Measurements from ENCODE around the gene ETFBKMT.

Gene ETFBKMT

GRCh38 chr12:31659087-31659942 lies at the start of gene ETFBKMT:
Gene ETFBKMT (plus strand): TSS chr12:31659688. CDS start chr12:31661954, 2,266 bp downstream.
- ChIA-PET POLR2A (interaction anchor here (0.6 to 1.4 kb wide), 15 partner anchors 9 to 447 kb away, joined by 3 to 8 read pairs (median 3); partner anchors contain the start of gene AMN1), CTCF (interaction anchor here (1.0 kb wide), 1 partner anchor 85 kb away, joined by 3 read pairs; no protein-coding TSS in a partner anchor)
- DNase-seq (ENCODE audit: extremely low spot score): peak; percentile 87

GRCh38 chr12:31612819-31613218 lies 46.7 kb upstream of the ETFBKMT start:
- POLR2A ChIA-PET: no interaction called here
- DNase-seq (ENCODE audit: extremely low spot score): no peak
- CTCF ChIA-PET: no interaction called here
- TF ChIP-seq PKNOX1 (IDR thresholded peaks at IDR 0.05) (no peak), LEF1 (IDR thresholded peaks at IDR 0.05; ENCODE audit: borderline replicate concordance) (no peak), FOXM1 (IDR thresholded peaks at IDR 0.05; ENCODE audit: borderline replicate concordance) (no peak), ARNT (IDR thresholded peaks at IDR 0.05) (no peak)

More at GRCh38 chr12:31659087-31659942, at the start of gene ETFBKMT:
- TF ChIP-seq FOXA1 (IDR thresholded peaks at IDR 0.05) (no peak), SP1 (IDR thresholded peaks at IDR 0.05) (no peak), ELF4 (IDR thresholded peaks at IDR 0.05) (peak; percentile 62), PKNOX1 (IDR thresholded peaks at IDR 0.05) (peak; percentile 94), L3MBTL2 (conservative IDR thresholded peaks at IDR 0.05) (peak; percentile 42; the same call in 1 of the 2 replicates)

DNA sequence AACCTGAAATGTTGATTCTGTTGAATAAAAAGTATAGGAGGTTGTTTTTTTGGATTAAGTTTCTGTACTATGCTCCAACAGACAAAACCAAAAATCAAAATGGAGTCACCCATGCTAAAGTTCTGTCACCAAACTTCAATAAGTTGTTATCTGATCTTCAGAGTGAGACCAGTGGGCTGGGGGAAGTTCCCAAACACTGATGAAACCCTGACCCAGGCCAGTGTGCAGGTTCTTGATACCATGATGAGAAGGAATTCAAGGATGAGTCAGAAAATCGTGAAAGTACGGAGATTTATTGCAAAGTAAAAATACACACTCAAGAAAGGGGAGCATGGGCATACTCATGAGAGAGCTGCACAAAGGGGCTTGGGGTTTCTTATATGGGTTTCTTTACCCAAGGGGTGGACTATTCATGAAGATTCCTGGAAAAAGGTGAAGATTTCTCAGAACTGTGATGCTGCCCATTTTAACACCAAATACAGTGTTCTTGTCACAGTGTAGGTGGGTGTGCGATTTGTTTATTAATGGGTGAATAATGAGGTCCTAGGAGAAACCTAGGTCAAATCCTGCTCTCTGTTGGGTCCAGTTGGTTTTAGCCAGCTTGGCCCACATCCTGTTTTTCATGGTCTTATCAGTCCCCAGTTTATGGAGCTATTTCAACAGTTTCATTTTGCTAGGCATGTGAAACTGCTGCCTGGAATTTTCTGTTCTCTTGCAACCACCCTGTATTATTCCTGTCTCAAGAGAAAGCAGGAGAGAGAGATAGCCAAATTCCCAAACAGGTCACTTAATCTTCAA lies 41.1 kb upstream of the ETFBKMT start:
- POLR2A ChIA-PET: no interaction called here
- no peak for DNase-seq (ENCODE audit: extremely low spot score)
- CTCF ChIA-PET: no interaction called here
- TF ChIP-seq CTBP1 (IDR thresholded peaks at IDR 0.05; ENCODE audit: borderline replicate concordance) (no peak), SUZ12 (IDR thresholded peaks at IDR 0.05) (no peak), BHLHE40 (IDR thresholded peaks at IDR 0.05; ENCODE audit: borderline replicate concordance) (no peak), FOXM1 (IDR thresholded peaks at IDR 0.05; ENCODE audit: borderline replicate concordance) (no peak), FOXA1 (IDR thresholded peaks at IDR 0.05) (no peak), ELF4 (IDR thresholded peaks at IDR 0.05) (no peak), ARNT (IDR thresholded peaks at IDR 0.05) (no peak), HDGF (IDR thresholded peaks at IDR 0.05; ENCODE audit: borderline replicate concordance) (no peak), ZNF384 (IDR thresholded peaks at IDR 0.05) (no peak), LEF1 (IDR thresholded peaks at IDR 0.05; ENCODE audit: borderline replicate concordance) (no peak), L3MBTL2 (conservative IDR thresholded peaks at IDR 0.05) (no peak), SP1 (IDR thresholded peaks at IDR 0.05) (no peak), FOXK2 (IDR thresholded peaks at IDR 0.05) (no peak)

GRCh38 chr12:31620311-31620710 lies 39.2 kb upstream of the ETFBKMT start:
- no peak for DNase-seq (ENCODE audit: extremely low spot score)
- TF ChIP-seq ARNT (IDR thresholded peaks at IDR 0.05): no peak
- no peak for TF ChIP-seq NFRKB (IDR thresholded peaks at IDR 0.05)
- TF ChIP-seq LEF1 (IDR thresholded peaks at IDR 0.05; ENCODE audit: borderline replicate concordance): no peak
- TF ChIP-seq TARDBP (IDR thresholded peaks at IDR 0.05): no peak
- no peak for TF ChIP-seq SUZ12 (IDR thresholded peaks at IDR 0.05)
- TF ChIP-seq L3MBTL2 (conservative IDR thresholded peaks at IDR 0.05): no peak
- no peak for TF ChIP-seq FOXA1 (IDR thresholded peaks at IDR 0.05)
- no peak for TF ChIP-seq HDGF (IDR thresholded peaks at IDR 0.05; ENCODE audit: borderline replicate concordance)
- TF ChIP-seq FOXM1 (IDR thresholded peaks at IDR 0.05; ENCODE audit: borderline replicate concordance): no peak
- TF ChIP-seq CTBP1 (IDR thresholded peaks at IDR 0.05; ENCODE audit: borderline replicate concordance): no peak
- no peak for TF ChIP-seq FOXK2 (IDR thresholded peaks at IDR 0.05)
- no peak for TF ChIP-seq BHLHE40 (IDR thresholded peaks at IDR 0.05; ENCODE audit: borderline replicate concordance)
- TF ChIP-seq PKNOX1 (IDR thresholded peaks at IDR 0.05): no peak
- TF ChIP-seq ELF4 (IDR thresholded peaks at IDR 0.05): no peak
- ChIA-PET POLR2A (no interaction called here), CTCF (no interaction called here)

GRCh38 chr12:31622038-31622437 lies 37.5 kb upstream of the ETFBKMT start:
- ChIA-PET CTCF (no interaction called here), POLR2A (no interaction called here)
- TF ChIP-seq LEF1 (IDR thresholded peaks at IDR 0.05; ENCODE audit: borderline replicate concordance): no peak
- no peak for TF ChIP-seq L3MBTL2 (conservative IDR thresholded peaks at IDR 0.05)
- TF ChIP-seq CTBP1 (IDR thresholded peaks at IDR 0.05; ENCODE audit: borderline replicate concordance): no peak
- TF ChIP-seq SUZ12 (IDR thresholded peaks at IDR 0.05): no peak
- TF ChIP-seq BHLHE40 (IDR thresholded peaks at IDR 0.05; ENCODE audit: borderline replicate concordance): no peak
- no peak for TF ChIP-seq TARDBP (IDR thresholded peaks at IDR 0.05)
- no peak for TF ChIP-seq FOXM1 (IDR thresholded peaks at IDR 0.05; ENCODE audit: borderline replicate concordance)
- TF ChIP-seq ZNF384 (IDR thresholded peaks at IDR 0.05): no peak
- TF ChIP-seq HDGF (IDR thresholded peaks at IDR 0.05; ENCODE audit: borderline replicate concordance): no peak
- TF ChIP-seq ARNT (IDR thresholded peaks at IDR 0.05): no peak
- DNase-seq (ENCODE audit: extremely low spot score): no peak
